HUES64 (cell line): ENCODE measurements around the gene SAMD13.

Source experiments
- H3K27ac ChIP-seq: 2 replicates; pipeline ENCODE4 v1.7.0; 2013; ENCODE audit warnings: low read depth, low read length, inconsistent platforms
- H3K27me3 ChIP-seq: 2 replicates; pipeline ENCODE4 v1.6.1; 2013; ENCODE audit warnings: mild to moderate bottlenecking, low read length; ENCODE audit not compliant: insufficient read depth
- H3K36me3 ChIP-seq: 2 replicates; pipeline ENCODE4 v1.6.1; 2013; ENCODE audit warnings: mild to moderate bottlenecking, low read length; ENCODE audit not compliant: insufficient read depth
- H3K4me1 ChIP-seq: 2 replicates; pipeline ENCODE4 v1.6.1; 2013; ENCODE audit warnings: mild to moderate bottlenecking, low read length, moderate library complexity; ENCODE audit not compliant: insufficient read depth
- H3K4me3 ChIP-seq: 2 replicates; pipeline ENCODE4 v1.5.1; 2013; ENCODE audit warnings: mild to moderate bottlenecking, low read length, moderate library complexity
- H3K9ac ChIP-seq: 2 replicates; pipeline ENCODE4 v1.6.1; 2013; ENCODE audit warnings: mild to moderate bottlenecking, low read depth, low read length
- H3K9me3 ChIP-seq: 2 replicates; pipeline ENCODE4 v1.6.1; 2013; ENCODE audit warnings: low read depth, low read length; ENCODE audit not compliant: insufficient read depth
- WGBS: fragments of 150-250, 120-280 bp; methylation state at CpG from one replicate; pipeline ENCODE4 v1.1.7; 2013; ENCODE audit warnings: missing lambda C conversion rate; 5-methylcytosine and 5-hydroxymethylcytosine counted together

The SAMD13 gene

GRCh38 chr1:84361796-84362195, 60.3 kb downstream of the SAMD13 start:
- Histone ChIP-seq H3K9ac (no peak overlapping the region), H3K27ac (no peak overlapping the region), H3K4me1 (no peaks in the 10 kb centered on the region), H3K27me3 (no peaks in the 10 kb centered on the region), H3K9me3 (no peaks in the 10 kb centered on the region), H3K4me3 (no peak overlapping the region), H3K36me3 (no peaks in the 10 kb centered on the region)
- 89% methylated on average over 3 of the region's 3 CpGs for WGBS

- Histone ChIP-seq H3K9me3 (no peaks in the 10 kb centered on the region), H3K4me1 (no peaks in the 10 kb centered on the region), H3K27me3 (no peaks in the 10 kb centered on the region), H3K4me3 (no peak overlapping the region), H3K27ac (no peak overlapping the region), H3K9ac (no peak overlapping the region), H3K36me3 (no peaks in the 10 kb centered on the region)
- 89% methylated on average over 5 of the region's 5 CpGs for WGBS
These were observed 61.5 kb downstream of the SAMD13 start for GRCh38 chr1:84363019-84363418.

GRCh38 chr1:84363622-84364021, 62.1 kb downstream of the SAMD13 start:
- Histone ChIP-seq H3K9me3 (no peaks in the 10 kb centered on the region), H3K27me3 (no peaks in the 10 kb centered on the region), H3K9ac (no peak overlapping the region), H3K36me3 (no peaks in the 10 kb centered on the region), H3K4me1 (no peaks in the 10 kb centered on the region), H3K4me3 (no peak overlapping the region), H3K27ac (no peak overlapping the region)
- 92% methylated on average over 5 of the region's 5 CpGs for WGBS

GRCh38 chr1:84365225-84366221, 64.0 kb downstream of the SAMD13 start:
- no peaks in the 10 kb centered on the region for H3K36me3 ChIP-seq
- no peak overlapping the region for H3K9ac ChIP-seq
- no peaks in the 10 kb centered on the region for H3K9me3 ChIP-seq
- H3K4me3 ChIP-seq = no peak overlapping the region
- no peaks in the 10 kb centered on the region for H3K27me3 ChIP-seq
- H3K27ac ChIP-seq = no peak overlapping the region
- WGBS = 62% methylated on average over 3 of the region's 3 CpGs
- no peaks in the 10 kb centered on the region for H3K4me1 ChIP-seq

- Histone ChIP-seq H3K27ac (no peak overlapping the region), H3K4me1 (no peaks in the 10 kb centered on the region), H3K36me3 (no peaks in the 10 kb centered on the region), H3K9ac (no peak overlapping the region), H3K4me3 (no peak overlapping the region), H3K27me3 (no peaks in the 10 kb centered on the region), H3K9me3 (no peaks in the 10 kb centered on the region)
- 89% methylated on average over 1 of the region's 2 CpGs for WGBS
These were observed 65.3 kb downstream of the SAMD13 start for GRCh38 chr1:84366786-84367185.

- Histone ChIP-seq H3K36me3 (no peaks in the 10 kb centered on the region), H3K9ac (no peak overlapping the region), H3K4me3 (no peak overlapping the region), H3K27me3 (no peaks in the 10 kb centered on the region), H3K4me1 (no peaks in the 10 kb centered on the region), H3K9me3 (no peaks in the 10 kb centered on the region), H3K27ac (no peak overlapping the region)
- WGBS = 77% methylated on average over 1 of the region's 1 CpG
These were observed 65.7 kb downstream of the SAMD13 start for GRCh38 chr1:84367219-84367618.

GRCh38 chr1:84368441-84368840, 66.9 kb downstream of the SAMD13 start:
- Histone ChIP-seq H3K36me3 (no peaks in the 10 kb centered on the region), H3K4me3 (no peak overlapping the region), H3K27ac (no peak overlapping the region), H3K9me3 (no peaks in the 10 kb centered on the region), H3K27me3 (no peaks in the 10 kb centered on the region), H3K9ac (no peak overlapping the region), H3K4me1 (no peaks in the 10 kb centered on the region)
- 95% methylated on average over 5 of the region's 5 CpGs for WGBS

GRCh38 chr1:84370266-84370665, 68.8 kb downstream of the SAMD13 start:
- no peak overlapping the region for H3K27ac ChIP-seq
- no peak overlapping the region for H3K4me3 ChIP-seq
- no peaks in the 10 kb centered on the region for H3K36me3 ChIP-seq
- H3K9ac ChIP-seq = no peak overlapping the region
- no peaks in the 10 kb centered on the region for H3K27me3 ChIP-seq
- H3K4me1 ChIP-seq = no peaks in the 10 kb centered on the region
- H3K9me3 ChIP-seq = no peaks in the 10 kb centered on the region
- 100% methylated on average over 1 of the region's 1 CpG for WGBS

GRCh38 chr1:84370831-84371394, 69.4 kb downstream of the SAMD13 start:
- H3K27me3 ChIP-seq = no peaks in the 10 kb centered on the region
- H3K9ac ChIP-seq = no peak overlapping the region
- H3K9me3 ChIP-seq = no peaks in the 10 kb centered on the region
- WGBS = 92% methylated on average over 4 of the region's 4 CpGs
- no peak overlapping the region for H3K27ac ChIP-seq
- H3K36me3 ChIP-seq = no peaks in the 10 kb centered on the region
- no peak overlapping the region for H3K4me3 ChIP-seq
- H3K4me1 ChIP-seq = no peaks in the 10 kb centered on the region

- Histone ChIP-seq H3K4me1 (no peaks in the 10 kb centered on the region), H3K9me3 (no peaks in the 10 kb centered on the region), H3K36me3 (no peaks in the 10 kb centered on the region), H3K4me3 (no peak overlapping the region), H3K27me3 (no peaks in the 10 kb centered on the region), H3K27ac (no peak overlapping the region), H3K9ac (no peak overlapping the region)
- 48% methylated on average over 2 of the region's 2 CpGs for WGBS
These were observed 72.1 kb downstream of the SAMD13 start for GRCh38 chr1:84373436-84374141.
